Subcutaneous adipose tissue (tissue), 4 donors: ENCODE results near the gene ADORA2B. TPM values are rescaled to one million over a fixed set of nuclear protein-coding genes. Genes with fewer than 3 reads are reported as not detected.

Experiments
- total RNA-seq, 4 donors: library from RNA; depleted of rRNA; stranded (reverse); fragments of >200 nt; gene quantifications; one replicate each; pipeline ENCODE4 v1.1.0, GENCODE V29; 2016
- TF ChIP-seq, protein P1 (sequence below): fragments of 450-650 bp; IDR thresholded peaks from one replicate; pipeline ENCODE4 v1.5.1; 2016; ENCODE audit warnings: low read depth, mild to moderate bottlenecking, control low read depth, antibody characterized with exemption, moderate library complexity

The ADORA2B gene
- total RNA-seq, 4 donors from 2014 or later = 1.1 to 11.4 (median 1.3) TPM; not detected in 1

DNA sequence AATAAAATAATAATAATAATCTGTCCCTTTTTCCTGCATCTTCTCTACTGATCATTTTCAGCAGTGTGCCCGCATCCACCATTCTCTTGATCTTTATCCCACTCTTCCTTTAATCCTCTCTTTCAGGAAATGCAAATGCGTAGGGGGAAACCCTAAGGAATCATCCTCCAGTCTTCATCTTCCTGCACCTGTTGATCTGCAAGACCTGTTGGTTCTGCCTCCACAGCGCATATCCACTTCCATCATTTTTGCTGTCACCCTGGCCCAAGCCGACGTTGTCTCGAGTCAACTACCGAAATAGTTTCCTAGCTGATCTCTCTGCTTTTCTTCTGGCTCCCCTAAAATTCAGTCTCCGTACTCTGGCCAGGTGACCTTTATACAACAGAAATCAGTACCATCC, 24.5 kb downstream of the ADORA2B start:
- TF ChIP-seq, protein P1, sequence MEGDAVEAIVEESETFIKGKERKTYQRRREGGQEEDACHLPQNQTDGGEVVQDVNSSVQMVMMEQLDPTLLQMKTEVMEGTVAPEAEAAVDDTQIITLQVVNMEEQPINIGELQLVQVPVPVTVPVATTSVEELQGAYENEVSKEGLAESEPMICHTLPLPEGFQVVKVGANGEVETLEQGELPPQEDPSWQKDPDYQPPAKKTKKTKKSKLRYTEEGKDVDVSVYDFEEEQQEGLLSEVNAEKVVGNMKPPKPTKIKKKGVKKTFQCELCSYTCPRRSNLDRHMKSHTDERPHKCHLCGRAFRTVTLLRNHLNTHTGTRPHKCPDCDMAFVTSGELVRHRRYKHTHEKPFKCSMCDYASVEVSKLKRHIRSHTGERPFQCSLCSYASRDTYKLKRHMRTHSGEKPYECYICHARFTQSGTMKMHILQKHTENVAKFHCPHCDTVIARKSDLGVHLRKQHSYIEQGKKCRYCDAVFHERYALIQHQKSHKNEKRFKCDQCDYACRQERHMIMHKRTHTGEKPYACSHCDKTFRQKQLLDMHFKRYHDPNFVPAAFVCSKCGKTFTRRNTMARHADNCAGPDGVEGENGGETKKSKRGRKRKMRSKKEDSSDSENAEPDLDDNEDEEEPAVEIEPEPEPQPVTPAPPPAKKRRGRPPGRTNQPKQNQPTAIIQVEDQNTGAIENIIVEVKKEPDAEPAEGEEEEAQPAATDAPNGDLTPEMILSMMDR = no peak

DNA sequence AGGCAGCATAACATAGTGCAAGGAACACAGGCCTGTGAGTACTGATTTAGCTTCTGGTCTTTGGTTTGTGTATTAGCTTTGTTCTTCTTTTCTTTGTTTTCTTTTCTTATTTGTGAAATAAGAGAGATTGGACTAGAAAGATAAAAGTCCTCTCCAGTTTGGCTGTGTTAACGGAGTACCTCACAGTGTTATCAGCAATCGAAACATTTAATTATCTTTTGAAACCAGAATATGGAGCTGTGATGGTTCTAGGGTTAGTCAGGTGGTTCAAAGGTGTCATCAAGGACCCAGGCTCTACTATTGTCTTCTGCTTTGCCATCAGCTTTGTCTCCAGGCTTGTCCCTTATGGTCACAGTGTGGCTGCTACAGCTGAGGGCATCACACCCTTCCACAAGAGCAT, 25.6 kb downstream of the ADORA2B start:
- TF ChIP-seq, protein P1 = no peak

DNA sequence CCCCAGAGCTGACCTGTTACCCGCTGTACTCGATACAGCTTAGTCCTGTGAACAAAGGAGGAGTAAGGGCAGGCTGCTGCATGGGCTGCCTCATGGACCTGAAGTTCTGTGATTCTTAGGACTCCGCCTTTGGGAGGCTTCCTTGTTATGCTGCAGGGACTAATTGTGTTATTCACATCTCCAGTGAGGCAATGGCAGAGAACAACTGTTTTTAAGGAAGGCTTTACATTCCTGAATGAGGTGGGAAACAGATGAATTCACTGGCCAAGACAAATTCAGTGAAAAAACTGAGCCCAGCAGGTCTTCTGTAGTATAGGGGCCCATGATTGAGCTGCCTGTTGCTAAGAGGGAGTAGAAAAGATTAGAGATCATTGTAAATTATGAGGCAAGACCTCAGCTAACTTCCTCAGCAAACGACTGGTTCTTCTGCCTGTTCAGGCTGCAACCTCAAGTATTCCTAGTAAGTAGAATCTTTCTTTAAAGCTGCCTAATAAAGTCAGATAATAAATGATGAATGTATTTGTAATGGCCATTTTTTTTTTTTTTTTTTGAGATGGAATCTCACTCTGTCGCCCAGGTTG, 26.3 kb downstream of the ADORA2B start:
- TF ChIP-seq, protein P1 = no peak

DNA sequence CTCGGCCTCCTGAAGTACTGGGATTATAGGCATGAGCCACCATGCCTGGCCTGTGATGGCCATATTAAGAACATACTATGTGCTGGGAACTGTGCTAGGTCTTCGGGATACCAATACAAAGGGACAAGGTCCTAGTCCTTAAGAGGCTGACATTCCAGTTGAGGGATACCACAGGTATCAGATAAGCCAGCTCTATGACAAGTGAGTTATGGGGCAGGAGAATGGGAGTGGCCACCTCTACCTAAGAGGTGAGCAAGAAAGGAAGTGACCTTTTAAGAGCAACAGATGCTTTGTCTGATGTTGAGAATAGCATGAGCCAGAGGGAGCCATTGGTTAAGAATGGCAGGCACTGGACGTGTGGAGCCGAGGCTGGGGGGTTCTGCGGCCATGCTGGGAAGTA, 27.0 kb downstream of the ADORA2B start:
- TF ChIP-seq, protein P1 = no peak

DNA sequence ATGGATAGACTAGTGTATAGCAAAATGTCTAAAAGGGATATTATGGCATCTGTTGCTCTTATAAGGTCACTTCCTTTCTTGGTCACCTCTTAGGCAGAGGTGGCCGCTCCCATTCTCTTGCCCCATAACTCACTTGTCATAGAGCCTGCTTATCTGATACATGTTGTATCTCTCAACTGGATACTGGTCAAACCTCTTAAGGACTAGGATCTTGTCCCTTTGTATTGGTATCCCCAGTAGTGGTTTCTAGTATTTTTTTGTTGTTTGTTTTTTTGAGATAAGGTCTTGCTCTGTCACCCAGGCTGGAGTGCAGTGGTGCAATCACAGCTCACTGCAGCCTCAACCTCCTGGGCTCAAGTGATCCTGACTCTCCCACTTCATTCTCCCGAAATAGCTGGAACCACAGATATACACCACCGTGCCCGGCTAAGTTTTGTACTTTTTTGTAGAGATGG, 27.6 kb downstream of the ADORA2B start:
- TF ChIP-seq, protein P1 = no peak

DNA sequence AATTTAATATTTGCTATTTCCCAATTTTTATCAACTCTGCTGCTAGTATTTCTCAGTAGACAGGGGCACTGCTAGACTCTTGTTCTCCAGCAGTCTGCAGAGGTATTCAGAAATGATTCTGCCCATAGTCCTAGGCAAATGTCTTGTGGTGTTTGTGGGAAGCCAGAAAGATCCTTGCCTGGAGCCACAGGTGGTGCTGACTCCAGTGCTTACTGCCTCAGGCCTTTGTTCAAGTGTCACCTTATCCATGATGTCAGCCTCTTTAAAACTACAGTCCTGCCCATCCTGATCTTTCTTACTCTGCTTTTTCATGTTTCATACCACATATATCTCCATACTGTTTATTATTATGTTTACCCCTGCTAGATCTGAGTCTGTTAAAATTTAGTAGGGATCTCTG, 28.1 kb downstream of the ADORA2B start:
- TF ChIP-seq, protein P1 = no peak

DNA sequence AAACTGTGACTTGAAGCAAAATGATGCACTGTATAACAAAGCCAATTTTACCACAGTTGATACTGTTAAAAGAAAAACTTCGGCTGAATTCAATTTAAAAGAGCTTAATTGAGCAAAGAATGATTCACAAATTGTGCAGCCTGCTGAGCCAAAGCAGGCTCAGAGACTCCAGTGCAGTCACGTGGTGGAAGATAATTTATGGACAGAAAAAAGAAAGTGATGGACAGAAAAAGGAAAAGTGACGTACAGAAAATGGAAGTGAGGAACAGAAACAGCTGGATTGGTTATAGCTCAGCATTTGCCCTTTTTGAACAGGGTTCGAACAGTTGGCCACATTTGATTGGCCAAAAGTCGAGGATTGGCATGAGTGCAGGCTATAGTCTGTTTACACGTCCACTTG, 28.9 kb downstream of the ADORA2B start:
- TF ChIP-seq, protein P1 = no peak
